Measurements from ENCODE around the gene CD33. TPM values are rescaled to one million over a fixed set of nuclear protein-coding genes. Genes with fewer than 3 reads are reported as not detected.

The CD33 gene
- total and polyA plus RNA-seq, 9 of the 15 experiments (the other 6 are each of a cell fraction or from before 2014, with no cell fraction given): 36.1 to 88.6 (median 49.6) TPM

DNA sequence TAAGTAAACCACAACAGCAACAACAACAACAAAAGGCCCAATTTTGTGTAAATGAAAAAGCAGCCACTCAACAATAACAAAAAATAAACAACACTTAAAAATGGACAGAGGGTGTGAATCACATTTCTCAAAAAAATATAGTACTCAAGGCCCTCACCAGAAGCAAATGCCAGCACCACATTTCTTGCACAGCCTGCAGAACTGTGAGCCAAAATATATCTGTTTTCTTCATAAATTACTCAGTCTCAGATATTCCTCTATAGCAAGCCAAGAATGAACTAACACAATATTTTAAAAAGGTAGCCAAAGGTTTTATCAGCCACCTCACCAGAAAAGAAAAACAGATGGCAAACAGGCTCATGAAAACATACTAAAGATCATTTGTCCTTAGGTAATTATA, 3.9 kb upstream of the CD33 start:
- Histone ChIP-seq H3K9me3 (replicated peaks; ENCODE audit: control insufficient read depth, insufficient read depth, low read depth, low read length) (peaks cover 3% of the 10 kb centered on the region), H3K27ac (ENCODE audit: extremely low read depth, low read depth, low read length) (no peak overlapping the region), H3K36me3 (ENCODE audit: control insufficient read depth, insufficient read depth, low read length) (no peaks in the 10 kb centered on the region), H3K27me3 (ENCODE audit: control insufficient read depth in 2 of 2, insufficient read depth in 2 of 2, low read length in 2 of 2) (no peaks in the 10 kb centered on the region), H3K9me1 (ENCODE audit: control insufficient read depth, insufficient read depth, low read length) (no peaks in the 10 kb centered on the region), H3K4me3 (no peak overlapping the region), H4K20me1 (replicated peaks; ENCODE audit: control insufficient read depth, insufficient read depth, low read length) (no peaks in the 10 kb centered on the region), H3K9ac (ENCODE audit: insufficient read depth in 1 of 2, low read depth in 2 of 2, low read length in 2 of 2) (no peak overlapping the region), H2AFZ (ENCODE audit: low read depth, low read length) (no peak overlapping the region), H3K4me2 (ENCODE audit: insufficient read depth, low read length) (no peak overlapping the region), H3K4me1 (replicated peaks in 1 of 2; ENCODE audit: control insufficient read depth in 2 of 2, insufficient read depth in 2 of 2, low read length in 2 of 2) (peaks cover 12 to 13% of the 10 kb centered on the region in 2 experiments), H3K79me2 (ENCODE audit: control insufficient read depth, insufficient read depth, low read length) (peaks cover 5% of the 10 kb centered on the region)
- ChIA-PET POLR2A (no interaction called here), CTCF (ENCODE audit: low intra/inter-chr PET ratio) (interaction anchor here (0.6 kb wide), 1 partner anchor 23 kb away, joined by 3 read pairs; no protein-coding TSS in a partner anchor)
- intact Hi-C loops (cut with micrococcal nuclease) (no loop called here), in situ Hi-C loops (cut with MboI) (no loop called here)
- FAIRE-seq: no peak
- TF ChIP-seq, protein P1, sequence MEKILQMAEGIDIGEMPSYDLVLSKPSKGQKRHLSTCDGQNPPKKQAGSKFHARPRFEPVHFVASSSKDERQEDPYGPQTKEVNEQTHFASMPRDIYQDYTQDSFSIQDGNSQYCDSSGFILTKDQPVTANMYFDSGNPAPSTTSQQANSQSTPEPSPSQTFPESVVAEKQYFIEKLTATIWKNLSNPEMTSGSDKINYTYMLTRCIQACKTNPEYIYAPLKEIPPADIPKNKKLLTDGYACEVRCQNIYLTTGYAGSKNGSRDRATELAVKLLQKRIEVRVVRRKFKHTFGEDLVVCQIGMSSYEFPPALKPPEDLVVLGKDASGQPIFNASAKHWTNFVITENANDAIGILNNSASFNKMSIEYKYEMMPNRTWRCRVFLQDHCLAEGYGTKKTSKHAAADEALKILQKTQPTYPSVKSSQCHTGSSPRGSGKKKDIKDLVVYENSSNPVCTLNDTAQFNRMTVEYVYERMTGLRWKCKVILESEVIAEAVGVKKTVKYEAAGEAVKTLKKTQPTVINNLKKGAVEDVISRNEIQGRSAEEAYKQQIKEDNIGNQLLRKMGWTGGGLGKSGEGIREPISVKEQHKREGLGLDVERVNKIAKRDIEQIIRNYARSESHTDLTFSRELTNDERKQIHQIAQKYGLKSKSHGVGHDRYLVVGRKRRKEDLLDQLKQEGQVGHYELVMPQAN (IDR thresholded peaks at IDR 0.05; ENCODE audit: borderline replicate concordance): no peak
- TF ChIP-seq HBP1 (CRISPR knock-in tag; IDR thresholded peaks at IDR 0.05) (no peak), FOS (IDR thresholded peaks at IDR 0.05; ENCODE audit: extremely low read depth, insufficient read length) (no peak), CTCF (IDR thresholded peaks at IDR 0.05 in 2 of 3, conservative IDR thresholded peaks at IDR 0.05 in 1 of 3; ENCODE audit: insufficient read depth in 2 of 3, low read depth in 1 of 3, low read length in 3 of 3) (no peak), RCOR1 (IDR thresholded peaks at IDR 0.05; ENCODE audit: borderline replicate concordance in 1 of 2, low read depth in 2 of 2, low read length in 2 of 2) (no peak)
- TF ChIP-seq, protein P2, sequence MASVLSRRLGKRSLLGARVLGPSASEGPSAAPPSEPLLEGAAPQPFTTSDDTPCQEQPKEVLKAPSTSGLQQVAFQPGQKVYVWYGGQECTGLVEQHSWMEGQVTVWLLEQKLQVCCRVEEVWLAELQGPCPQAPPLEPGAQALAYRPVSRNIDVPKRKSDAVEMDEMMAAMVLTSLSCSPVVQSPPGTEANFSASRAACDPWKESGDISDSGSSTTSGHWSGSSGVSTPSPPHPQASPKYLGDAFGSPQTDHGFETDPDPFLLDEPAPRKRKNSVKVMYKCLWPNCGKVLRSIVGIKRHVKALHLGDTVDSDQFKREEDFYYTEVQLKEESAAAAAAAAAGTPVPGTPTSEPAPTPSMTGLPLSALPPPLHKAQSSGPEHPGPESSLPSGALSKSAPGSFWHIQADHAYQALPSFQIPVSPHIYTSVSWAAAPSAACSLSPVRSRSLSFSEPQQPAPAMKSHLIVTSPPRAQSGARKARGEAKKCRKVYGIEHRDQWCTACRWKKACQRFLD (CRISPR knock-in tag; IDR thresholded peaks at IDR 0.05): no peak
- no peak for ATAC-seq
- no TSS peak for BruUV-seq (replicated peaks)
- DNase-seq (ENCODE audit: extremely low read depth in 1 of 4, low spot score in 3 of 4): no peak
